ENCODE results near the gene MAN1C1.

GRCh38 chr1:25675729-25676476 is 59.3 kb downstream of the MAN1C1 start:
- TF ChIP-seq CTCF (IDR thresholded peaks at IDR 0.05; ENCODE audit: low read depth, low read length) (no peak), EZH2phosphoT487 (IDR thresholded peaks at IDR 0.05; ENCODE audit: low read depth) (no peak)

All from OCI-LY3 (cell line).